IPS-18c (cell line): Measurements from ENCODE around the gene CDA.

Experiments
- H3K4me3 ChIP-seq: 2 replicates; pipeline ENCODE4 v1.7.0; 2013; ENCODE audit warnings: low read depth, mild to moderate bottlenecking, low read length, moderate library complexity; ENCODE audit not compliant: insufficient read depth
- H3K9me3 ChIP-seq: one replicate; pipeline ENCODE4 v1.6.1; 2013; ENCODE audit warnings: mild to moderate bottlenecking, low read length, moderate library complexity; ENCODE audit not compliant: control insufficient read depth, insufficient read depth

The CDA gene

GRCh38 chr1:20588634-20589225 lies at the start of gene CDA:
TSS of gene CDA (plus strand) at chr1:20589097. CDS start at chr1:20589130, 33 bp downstream.
- peaks cover 2% of the 10 kb centered on the region for H3K9me3 ChIP-seq
- no peak within 1 kb of the TSS; the same call in 1 of the 2 replicates for H3K4me3 ChIP-seq

GRCh38 chr1:20540281-20540680 lies 48.6 kb upstream of the CDA start:
- Histone ChIP-seq H3K4me3 (no peak overlapping the region), H3K9me3 (peaks cover 2% of the 10 kb centered on the region)

- Histone ChIP-seq H3K4me3 (no peak overlapping the region), H3K9me3 (peaks cover 4% of the 10 kb centered on the region)
Measured at GRCh38 chr1:20546637-20547036, 42.3 kb upstream of the CDA start.

GRCh38 chr1:20551161-20551560 lies 37.7 kb upstream of the CDA start:
- H3K9me3 ChIP-seq, result peaks cover 4% of the 10 kb centered on the region
- no peak overlapping the region for H3K4me3 ChIP-seq

- Histone ChIP-seq H3K4me3 (peak within 1 kb of the TSS; percentile 55), H3K9me3 (peaks cover 4% of the 10 kb centered on the region)
Measured at GRCh38 chr1:20551945-20552727, 36.8 kb upstream of the CDA start, which contains the start of gene FAM43B. TSS of gene FAM43B (plus strand) at chr1:20552573. CDS start at chr1:20552974, 401 bp downstream.

- Histone ChIP-seq H3K4me3 (peak overlapping the region; percentile 55), H3K9me3 (peaks cover 3% of the 10 kb centered on the region)
Measured at GRCh38 chr1:20552728-20553445, 36.0 kb upstream of the CDA start.

- no peak overlapping the region for H3K4me3 ChIP-seq
- peaks cover 2% of the 10 kb centered on the region for H3K9me3 ChIP-seq
Measured at GRCh38 chr1:20555025-20555757, 33.7 kb upstream of the CDA start.

- Histone ChIP-seq H3K4me3 (no peak overlapping the region), H3K9me3 (peaks cover under 1% of the 10 kb centered on the region)
Measured at GRCh38 chr1:20555758-20556120, 33.2 kb upstream of the CDA start.

GRCh38 chr1:20558191-20558590 lies 30.7 kb upstream of the CDA start:
- H3K9me3 ChIP-seq, result no peaks in the 10 kb centered on the region
- H3K4me3 ChIP-seq, result no peak overlapping the region

- H3K4me3 ChIP-seq, result no peak overlapping the region
Measured at GRCh38 chr1:20560966-20561365, 27.9 kb upstream of the CDA start.

GRCh38 chr1:20565234-20565633 lies 23.7 kb upstream of the CDA start:
- Histone ChIP-seq H3K4me3 (no peak overlapping the region), H3K9me3 (no peaks in the 10 kb centered on the region)

More at GRCh38 chr1:20560966-20561365, 27.9 kb upstream of the CDA start:
- H3K9me3 ChIP-seq, result no peaks in the 10 kb centered on the region

- Histone ChIP-seq H3K9me3 (peaks cover 2% of the 10 kb centered on the region), H3K4me3 (no peak overlapping the region)
Measured at GRCh38 chr1:20569523-20570098, 19.3 kb upstream of the CDA start.

GRCh38 chr1:20571427-20571826 lies 17.5 kb upstream of the CDA start:
- H3K9me3 ChIP-seq, result peaks cover 2% of the 10 kb centered on the region
- no peak overlapping the region for H3K4me3 ChIP-seq

- Histone ChIP-seq H3K9me3 (peaks cover 2% of the 10 kb centered on the region), H3K4me3 (no peak overlapping the region)
Measured at GRCh38 chr1:20573987-20574386, 14.9 kb upstream of the CDA start.

- peaks cover 2% of the 10 kb centered on the region for H3K9me3 ChIP-seq
- no peak overlapping the region for H3K4me3 ChIP-seq
Measured at GRCh38 chr1:20574686-20575540, 14.0 kb upstream of the CDA start.
